Sigmoid colon (tissue), 7 donors: ENCODE measurements around the gene DUSP19. TPM values are rescaled to one million over a fixed set of nuclear protein-coding genes. Genes with fewer than 3 reads are reported as not detected.
A peak's percentile ranks its signal among the peaks of the same experiment; 100 is the strongest.

ENCODE experiments used
- DNase-seq: peaks from one replicate; pipeline ENCODE4 v3.0.0-alpha.2; 2019
- H3K27ac ChIP-seq, 4 donors: fragments of 200-600 bp; sonication (generic); one replicate each; pipeline ENCODE4 v1.5.1; 2016 to 2019; ENCODE audit warnings: mild to moderate bottlenecking in 1 of 4
- H3K27me3 ChIP-seq, 3 donors: fragments of 200-600 bp; sonication (generic); one replicate each; pipeline ENCODE4 v1.5.1; 2019; ENCODE audit warnings: mild to moderate bottlenecking in 1 of 3
- H3K36me3 ChIP-seq, 4 donors: fragments of 200-600 bp; sonication (generic); one replicate each; pipeline ENCODE4 v1.5.1; 2016 to 2019
- H3K4me1 ChIP-seq, 4 donors: fragments of 200-600 bp; sonication (generic); one replicate each; pipeline ENCODE4 v1.5.1; 2017 to 2019
- H3K4me3 ChIP-seq, 4 donors: fragments of 200-600 bp; sonication (generic); one replicate each; pipeline ENCODE4 v1.5.1; 2017 to 2019; ENCODE audit warnings: mild to moderate bottlenecking in 2 of 4, moderate library complexity in 1 of 4
- H3K9me3 ChIP-seq, 4 donors: fragments of 200-600 bp in 3 of 4; sonication (generic) in 3 of 4; one replicate each; pipeline versions ENCODE4 v1.5.1 to v1.6.1; 2013 to 2019
- EP300 ChIP-seq, 4 donors: sonication (generic); formaldehyde crosslinking; IDR thresholded peaks; one replicate each; pipeline ENCODE4 v1.6.1; 2017; ENCODE audit warnings: antibody characterized with exemption in 4 of 4
- POLR2A ChIP-seq, 2 donors: fragments of 450-650 bp; IDR thresholded peaks; one replicate each; pipeline ENCODE4 v1.6.1; 2016; ENCODE audit warnings: antibody characterized with exemption in 2 of 2, mild to moderate bottlenecking in 2 of 2, moderate library complexity in 2 of 2
- POLR2AphosphoS5 ChIP-seq, 4 donors: sonication (generic); formaldehyde crosslinking; IDR thresholded peaks; one replicate each; pipeline ENCODE4 v1.6.1; 2017; ENCODE audit warnings: antibody characterized with exemption in 4 of 4
- WGBS, 2 donors: extraction: QIAGEN DNeasy Blood & Tissue Kit; methylation state at CpG; one replicate each; pipeline ENCODE4 v1.1.7; 2013; 5-methylcytosine and 5-hydroxymethylcytosine counted together
- intact Hi-C: fragments of 100-400 bp; cut with DNase I; formaldehyde crosslinking; loops from one replicate; pipeline ENCODE4 v1.15.1; 2023
- polyA plus RNA-seq, 3 donors: library from polyadenylated mRNA; stranded (reverse); fragments of 200-250 nt; gene quantifications; one replicate each; pipeline ENCODE4 v1.2.3, GENCODE V29; 2013
- total RNA-seq, 4 donors: library from RNA; depleted of rRNA; stranded (reverse); fragments of >200 nt; gene quantifications; one replicate each; pipeline ENCODE4 v1.1.0, GENCODE V29; 2016
- TF ChIP-seq, protein P1 (sequence below), 4 experiments: fragments of 450-650 bp in 3 of 4; fragments of 200-600 bp in 1 of 4; IDR thresholded peaks; one replicate each; pipeline ENCODE4 v1.5.1; 2016 to 2019; ENCODE audit warnings: antibody characterized with exemption in 4 of 4, mild to moderate bottlenecking in 3 of 4, moderate library complexity in 2 of 4
- donor health status: healthy with polysubstance abuse.
- donor health status: Bipolar disorder and iron deficiency.
- donor health status: healthy.

Gene DUSP19
- total and polyA plus RNA-seq, 7 donors, result 0.69 to 7.2 (median 4.2) TPM

GRCh38 chr2:183068561-183068960, 10.0 kb upstream of the DUSP19 start:
- Histone ChIP-seq H3K27ac (no peak overlapping the region), H3K36me3 (no peaks in the 10 kb centered on the region), H3K4me3 (no peak overlapping the region), H3K4me1 (no peaks in the 10 kb centered on the region), H3K27me3 (no peaks in the 10 kb centered on the region), H3K9me3 (no peaks in the 10 kb centered on the region)
- 51 to 70% methylated on average over 3 of the region's 3 CpGs for WGBS, 2 donors
- DNase-seq, result no peak
- intact Hi-C loops, result no loop called here
- TF ChIP-seq POLR2AphosphoS5 (IDR thresholded peaks at IDR 0.05) (no peak), EP300 (IDR thresholded peaks at IDR 0.05) (no peak), POLR2A (IDR thresholded peaks at IDR 0.05) (no peak)
- TF ChIP-seq, protein P1, sequence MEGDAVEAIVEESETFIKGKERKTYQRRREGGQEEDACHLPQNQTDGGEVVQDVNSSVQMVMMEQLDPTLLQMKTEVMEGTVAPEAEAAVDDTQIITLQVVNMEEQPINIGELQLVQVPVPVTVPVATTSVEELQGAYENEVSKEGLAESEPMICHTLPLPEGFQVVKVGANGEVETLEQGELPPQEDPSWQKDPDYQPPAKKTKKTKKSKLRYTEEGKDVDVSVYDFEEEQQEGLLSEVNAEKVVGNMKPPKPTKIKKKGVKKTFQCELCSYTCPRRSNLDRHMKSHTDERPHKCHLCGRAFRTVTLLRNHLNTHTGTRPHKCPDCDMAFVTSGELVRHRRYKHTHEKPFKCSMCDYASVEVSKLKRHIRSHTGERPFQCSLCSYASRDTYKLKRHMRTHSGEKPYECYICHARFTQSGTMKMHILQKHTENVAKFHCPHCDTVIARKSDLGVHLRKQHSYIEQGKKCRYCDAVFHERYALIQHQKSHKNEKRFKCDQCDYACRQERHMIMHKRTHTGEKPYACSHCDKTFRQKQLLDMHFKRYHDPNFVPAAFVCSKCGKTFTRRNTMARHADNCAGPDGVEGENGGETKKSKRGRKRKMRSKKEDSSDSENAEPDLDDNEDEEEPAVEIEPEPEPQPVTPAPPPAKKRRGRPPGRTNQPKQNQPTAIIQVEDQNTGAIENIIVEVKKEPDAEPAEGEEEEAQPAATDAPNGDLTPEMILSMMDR (IDR thresholded peaks at IDR 0.05), result no peak

- intact Hi-C loops, result no loop called here
Observed at GRCh38 chr2:183069174-183069573, 9.4 kb upstream of the DUSP19 start.

DNA sequence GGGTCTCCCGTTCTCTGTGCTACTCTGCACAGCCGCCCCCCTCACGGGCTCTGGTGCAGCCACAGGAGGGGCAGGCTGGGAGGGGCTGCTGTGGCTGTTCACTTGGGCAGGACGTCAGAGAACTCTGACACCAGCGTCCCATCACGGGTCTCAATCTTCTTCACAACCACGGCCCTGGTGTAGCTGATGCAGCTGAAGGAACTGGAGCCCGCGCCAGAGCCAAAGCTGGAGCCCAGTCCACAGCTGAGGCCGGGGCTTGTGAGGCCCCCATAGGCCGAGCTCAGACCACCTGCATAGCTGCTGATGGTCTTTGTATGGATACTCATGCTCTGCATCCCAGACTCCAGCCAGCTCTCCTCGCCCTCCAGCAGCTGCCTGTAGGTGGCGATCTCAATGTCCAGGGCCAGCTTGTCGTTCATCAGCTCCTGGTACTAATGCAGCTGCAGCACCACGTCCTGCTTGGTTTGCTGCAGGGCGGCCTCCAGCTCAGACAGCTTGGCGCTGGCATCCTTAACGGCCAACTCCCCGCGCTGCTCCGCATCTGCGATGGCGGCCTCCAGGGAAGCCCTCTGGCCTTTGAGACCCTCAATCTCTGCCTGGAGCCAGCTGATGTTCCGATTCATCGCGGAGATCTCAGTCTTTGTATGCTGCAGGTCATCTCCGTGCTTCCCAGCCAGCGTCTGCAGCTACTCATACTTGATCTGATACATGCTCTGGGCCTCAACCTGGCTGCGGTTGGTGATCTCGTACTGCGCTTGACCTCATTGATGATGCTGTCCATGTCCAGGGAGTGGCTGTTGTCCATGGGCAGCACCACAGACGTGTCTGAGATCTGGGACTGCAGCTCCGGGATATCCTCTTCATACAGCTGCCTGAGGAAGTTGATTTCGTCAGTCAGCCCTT, 7.4 kb upstream of the DUSP19 start:
- H3K27me3 ChIP-seq, result no peaks in the 10 kb centered on the region
- WGBS, 2 donors, result 72% methylated on average over 34 of the region's 34 CpGs
- TF ChIP-seq, protein P1 (IDR thresholded peaks at IDR 0.05), result peak in 1 of 4 experiments; percentile 13
- TF ChIP-seq EP300 (IDR thresholded peaks at IDR 0.05), result no peak
- no peak for TF ChIP-seq POLR2AphosphoS5 (IDR thresholded peaks at IDR 0.05)
- intact Hi-C loops, result no loop called here
- no peaks in the 10 kb centered on the region for H3K36me3 ChIP-seq
- H3K27ac ChIP-seq, result no peak overlapping the region
- H3K4me1 ChIP-seq, result no peaks in the 10 kb centered on the region
- DNase-seq, result no peak
- H3K9me3 ChIP-seq, result no peaks in the 10 kb centered on the region
- H3K4me3 ChIP-seq, result no peak overlapping the region

More at GRCh38 chr2:183069174-183069573, 9.4 kb upstream of the DUSP19 start:
- H3K4me3 ChIP-seq, result no peak overlapping the region
- no peak for TF ChIP-seq POLR2AphosphoS5 (IDR thresholded peaks at IDR 0.05)
- TF ChIP-seq, protein P1 (IDR thresholded peaks at IDR 0.05), result no peak
- H3K9me3 ChIP-seq, result no peaks in the 10 kb centered on the region
- H3K36me3 ChIP-seq, result no peaks in the 10 kb centered on the region
- WGBS, 2 donors, result 89 to 92% methylated on average over 2 of the region's 2 CpGs
- no peak for DNase-seq
- no peak overlapping the region for H3K27ac ChIP-seq
- no peaks in the 10 kb centered on the region for H3K27me3 ChIP-seq
- H3K4me1 ChIP-seq, result no peaks in the 10 kb centered on the region

GRCh38 chr2:183072177-183072576, 6.4 kb upstream of the DUSP19 start:
- no peak overlapping the region for H3K27ac ChIP-seq
- no peaks in the 10 kb centered on the region for H3K36me3 ChIP-seq
- no peak for DNase-seq
- TF ChIP-seq POLR2AphosphoS5 (IDR thresholded peaks at IDR 0.05) (no peak), POLR2A (IDR thresholded peaks at IDR 0.05) (no peak), EP300 (IDR thresholded peaks at IDR 0.05) (no peak)
- TF ChIP-seq, protein P1 (IDR thresholded peaks at IDR 0.05), result no peak
- WGBS, 2 donors, result 84 to 92% methylated on average over 7 of the region's 7 CpGs
- H3K4me3 ChIP-seq, result no peak overlapping the region
- H3K27me3 ChIP-seq, result no peaks in the 10 kb centered on the region
- no peaks in the 10 kb centered on the region for H3K4me1 ChIP-seq
- no peaks in the 10 kb centered on the region for H3K9me3 ChIP-seq
- intact Hi-C loops, result no loop called here
